HG03139 (cell line): ENCODE measurements around the gene MCF2.
A peak's percentile ranks its signal among the peaks of the same experiment; 100 is the strongest.
"Not testable (repeated sequence)": the region's sequence is repeated elsewhere in the genome, so short reads cannot be mapped to it uniquely, and the experiment has no call there.

ENCODE experiments used
- ATAC-seq: cut with Tn5 transposase; IDR thresholded peaks from one replicate; pipeline ENCODE4 v1.9.1; 2021; ENCODE audit not compliant: unreplicated experiment

Gene MCF2, protein sequence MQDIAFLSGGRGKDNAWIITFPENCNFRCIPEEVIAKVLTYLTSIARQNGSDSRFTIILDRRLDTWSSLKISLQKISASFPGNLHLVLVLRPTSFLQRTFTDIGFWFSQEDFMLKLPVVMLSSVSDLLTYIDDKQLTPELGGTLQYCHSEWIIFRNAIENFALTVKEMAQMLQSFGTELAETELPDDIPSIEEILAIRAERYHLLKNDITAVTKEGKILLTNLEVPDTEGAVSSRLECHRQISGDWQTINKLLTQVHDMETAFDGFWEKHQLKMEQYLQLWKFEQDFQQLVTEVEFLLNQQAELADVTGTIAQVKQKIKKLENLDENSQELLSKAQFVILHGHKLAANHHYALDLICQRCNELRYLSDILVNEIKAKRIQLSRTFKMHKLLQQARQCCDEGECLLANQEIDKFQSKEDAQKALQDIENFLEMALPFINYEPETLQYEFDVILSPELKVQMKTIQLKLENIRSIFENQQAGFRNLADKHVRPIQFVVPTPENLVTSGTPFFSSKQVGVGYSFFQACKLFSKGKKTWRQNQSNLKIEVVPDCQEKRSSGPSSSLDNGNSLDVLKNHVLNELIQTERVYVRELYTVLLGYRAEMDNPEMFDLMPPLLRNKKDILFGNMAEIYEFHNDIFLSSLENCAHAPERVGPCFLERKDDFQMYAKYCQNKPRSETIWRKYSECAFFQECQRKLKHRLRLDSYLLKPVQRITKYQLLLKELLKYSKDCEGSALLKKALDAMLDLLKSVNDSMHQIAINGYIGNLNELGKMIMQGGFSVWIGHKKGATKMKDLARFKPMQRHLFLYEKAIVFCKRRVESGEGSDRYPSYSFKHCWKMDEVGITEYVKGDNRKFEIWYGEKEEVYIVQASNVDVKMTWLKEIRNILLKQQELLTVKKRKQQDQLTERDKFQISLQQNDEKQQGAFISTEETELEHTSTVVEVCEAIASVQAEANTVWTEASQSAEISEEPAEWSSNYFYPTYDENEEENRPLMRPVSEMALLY

DNA sequence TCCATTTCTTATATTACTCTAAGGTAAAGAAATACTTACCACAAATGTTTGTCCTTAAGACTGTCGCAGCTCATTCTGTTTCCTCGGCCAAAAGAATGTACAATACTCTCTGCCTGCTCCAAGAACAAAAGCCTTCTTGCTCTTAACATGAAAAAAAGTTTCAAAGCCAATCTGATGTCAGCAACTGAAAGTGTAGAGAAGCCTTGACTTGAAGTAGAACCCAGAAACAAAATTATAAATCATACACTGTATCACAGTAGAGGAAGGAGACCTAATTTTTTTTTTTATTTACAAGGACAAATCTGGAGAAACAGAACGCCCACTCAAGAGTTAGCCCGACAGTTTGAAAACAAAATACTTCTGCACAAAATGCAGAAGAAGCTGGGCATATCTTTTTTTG is at the start of gene MCF2:
MCF2 (minus strand) TSS at position 101 of the 400 bp plus-strand sequence. CDS start 56,423 bp downstream, outside the sequence.
- no peak for ATAC-seq

DNA sequence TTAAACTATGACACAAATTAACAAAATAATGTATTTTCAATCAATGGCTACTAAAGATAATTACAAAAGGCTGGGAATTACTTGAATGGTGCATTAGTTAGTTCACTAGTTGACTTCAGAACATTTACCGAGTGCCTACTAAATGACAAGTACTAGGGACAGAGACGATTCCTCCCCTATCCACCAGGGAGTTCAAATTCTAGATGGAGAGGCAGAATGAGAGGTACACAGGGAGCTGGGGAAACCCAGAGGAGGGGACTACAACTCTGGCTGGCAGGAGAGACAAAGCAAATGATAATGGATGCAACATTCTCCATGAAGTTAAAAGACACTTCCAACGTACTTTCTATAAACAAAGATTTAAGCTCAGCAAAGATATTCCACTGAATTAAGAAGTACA is 43.1 kb upstream of the MCF2 start:
- ATAC-seq = no peak

DNA sequence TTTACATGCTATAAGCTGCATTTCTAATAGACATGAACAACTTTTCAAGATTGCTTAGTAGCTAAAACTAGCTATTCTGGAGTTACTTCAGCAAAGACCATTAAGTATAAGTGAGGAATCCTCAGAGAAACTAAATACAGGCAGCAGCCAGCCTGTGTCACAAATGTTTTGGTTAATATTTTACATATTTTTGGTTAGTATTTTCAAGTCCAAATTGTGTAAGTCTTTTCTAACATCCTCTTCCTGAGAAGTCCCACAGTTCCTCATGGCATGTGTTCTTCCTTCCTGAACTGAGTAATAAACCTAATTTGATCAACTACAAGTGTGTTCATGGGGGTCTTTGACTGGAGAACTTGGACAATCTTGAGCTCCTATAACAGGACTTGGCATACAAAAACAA is 42.4 kb upstream of the MCF2 start:
- no peak for ATAC-seq

DNA sequence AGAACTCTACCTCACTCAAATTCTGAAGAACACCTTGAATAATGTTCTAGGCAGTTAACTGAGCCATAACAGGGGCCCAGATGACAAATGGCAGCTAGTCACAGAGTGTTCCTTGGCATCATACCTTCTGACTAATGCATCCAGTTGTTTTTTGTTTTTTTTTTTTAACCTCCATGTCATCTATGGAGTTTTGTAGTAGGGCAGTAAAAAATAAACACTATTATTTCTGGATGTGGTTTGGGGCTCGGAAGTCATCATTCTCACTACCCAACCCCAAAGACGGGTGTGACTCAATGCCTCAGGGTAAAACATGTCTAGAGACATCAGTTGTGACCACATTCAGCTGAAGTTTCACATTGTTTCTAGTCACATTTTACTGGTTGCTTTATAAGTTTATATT is 31.2 kb upstream of the MCF2 start:
- ATAC-seq = peak; percentile 88

DNA sequence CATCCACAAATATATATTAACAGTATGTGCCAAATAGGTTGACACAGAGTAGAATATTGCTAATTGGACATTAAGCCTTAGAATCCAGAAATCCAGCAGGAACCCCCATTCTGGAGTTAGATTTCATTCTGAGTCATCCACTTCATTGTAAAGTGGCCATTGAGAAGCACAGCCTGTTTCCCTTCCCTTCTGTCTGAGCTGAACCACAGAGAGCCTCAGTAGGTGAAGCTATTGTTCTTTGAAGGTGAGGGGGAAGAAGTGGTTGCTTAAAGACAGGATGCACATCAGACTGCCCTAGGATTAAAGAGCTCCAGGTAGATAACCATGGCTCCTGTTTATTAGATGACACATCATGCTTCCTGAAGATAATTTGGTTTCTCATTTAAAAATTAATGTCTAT is 30.6 kb upstream of the MCF2 start:
- ATAC-seq = no peak

DNA sequence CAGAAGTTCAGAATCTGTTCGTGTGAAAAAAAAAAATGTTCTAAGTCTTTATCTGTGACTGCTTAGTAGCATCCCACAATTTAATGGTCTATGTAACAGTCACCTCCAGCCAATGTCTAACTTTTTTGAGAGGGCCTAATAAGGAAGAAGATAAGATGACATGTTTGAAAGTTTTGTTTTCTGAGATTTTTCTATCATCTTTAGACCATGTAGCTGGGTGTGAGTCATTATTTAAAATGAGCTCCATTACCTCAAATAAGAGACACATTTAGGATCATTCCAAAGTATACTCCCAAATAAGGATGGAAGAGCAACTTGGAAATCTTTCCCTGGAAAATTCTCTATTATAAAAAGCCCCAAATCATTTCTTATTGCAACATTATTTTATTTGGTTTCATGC is 28.2 kb upstream of the MCF2 start:
- ATAC-seq = no peak

DNA sequence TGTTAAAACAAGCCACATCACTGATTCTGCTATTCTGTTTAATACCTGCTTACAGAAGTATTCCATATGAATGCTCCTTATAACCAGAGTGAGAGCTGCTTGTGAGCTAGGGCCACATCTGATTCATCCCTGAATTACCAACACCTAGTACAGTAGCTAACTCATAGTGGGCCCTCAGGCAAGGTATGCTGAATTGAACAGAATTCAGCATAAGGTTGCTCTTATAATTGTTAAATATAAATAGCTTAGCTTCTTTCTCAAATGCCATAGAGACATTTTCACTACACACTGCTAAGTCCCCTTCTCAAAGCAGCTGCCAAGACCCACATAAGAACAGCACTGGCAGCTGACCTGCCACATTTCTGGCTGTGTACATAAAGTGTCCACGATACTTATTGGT is 27.0 kb upstream of the MCF2 start:
- ATAC-seq = no peak

DNA sequence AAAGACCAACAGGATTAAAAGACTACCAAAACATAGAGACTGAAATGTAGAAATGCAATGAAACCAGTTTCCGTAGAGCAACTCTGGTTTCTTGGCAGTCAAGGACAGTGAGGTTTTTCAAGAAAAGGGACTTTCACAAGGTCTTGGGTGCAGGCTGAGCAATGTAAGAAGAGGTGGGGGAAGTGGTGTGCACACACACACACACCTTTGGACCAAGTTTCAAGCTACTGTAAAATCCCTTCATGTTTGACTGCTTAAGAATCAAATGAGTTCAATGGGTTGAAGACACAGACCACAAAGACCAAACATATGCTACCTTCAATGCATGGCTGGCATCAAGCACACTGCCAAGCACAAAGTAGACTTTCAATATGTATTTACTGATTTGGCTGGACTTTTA is 17.8 kb upstream of the MCF2 start:
- ATAC-seq = peak; percentile 78

DNA sequence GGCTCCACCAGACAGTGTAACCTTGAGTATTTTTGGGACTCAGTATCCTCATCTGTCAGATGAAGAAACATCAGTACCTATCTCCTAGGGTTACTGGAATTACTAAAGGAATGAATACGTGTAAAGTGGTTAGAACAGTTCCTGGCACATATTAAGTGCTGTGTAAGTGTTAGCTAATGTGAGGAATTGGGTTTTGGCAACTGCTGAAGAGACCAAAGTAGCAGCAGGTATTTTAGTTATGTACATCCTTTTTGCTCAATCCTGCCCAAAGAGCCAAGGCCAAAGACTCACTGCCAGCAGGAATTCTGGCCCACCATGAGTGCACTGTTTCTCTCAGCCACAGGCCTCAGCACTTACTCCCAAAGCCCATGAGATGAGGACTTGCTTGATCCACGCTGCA is 16.7 kb upstream of the MCF2 start:
- ATAC-seq = no peak

DNA sequence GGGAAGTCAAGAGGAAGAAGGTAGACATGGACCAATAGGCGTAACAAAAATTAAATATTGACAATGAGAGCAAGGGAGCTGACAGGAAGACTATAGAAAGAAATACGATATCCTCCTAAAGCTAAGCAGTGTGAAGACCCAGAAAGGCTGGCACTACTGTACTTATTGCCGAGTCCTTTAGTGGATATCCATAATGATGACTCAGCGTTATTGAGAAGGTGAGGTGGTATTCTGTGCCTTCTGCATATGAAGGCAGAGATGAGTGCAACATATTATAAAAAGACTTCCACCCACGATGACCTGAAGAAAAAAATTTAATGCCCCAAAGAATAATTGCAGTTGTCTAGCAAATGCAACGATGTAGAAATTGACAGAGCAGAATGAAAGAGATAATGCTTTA is 13.0 kb upstream of the MCF2 start:
- no peak for ATAC-seq

DNA sequence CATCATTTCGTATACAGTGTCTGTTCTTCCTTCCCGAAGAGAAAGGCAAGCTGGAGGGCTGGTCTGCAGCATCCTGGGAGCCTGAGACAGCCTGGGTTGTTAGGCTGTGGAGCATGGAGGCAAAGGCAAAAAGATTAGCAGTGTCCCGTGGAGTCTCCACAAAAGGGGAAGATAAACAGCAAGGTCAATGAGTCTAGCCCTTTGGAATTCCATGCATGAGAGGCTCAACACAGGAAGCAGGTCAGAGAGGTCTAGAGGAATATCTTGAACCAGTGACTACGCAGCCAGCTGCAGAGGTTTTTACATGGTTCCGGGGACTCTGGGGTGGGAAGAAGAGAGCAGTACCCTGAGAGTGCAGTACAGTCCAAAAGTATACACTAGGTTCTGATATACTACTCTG is 12.2 kb upstream of the MCF2 start:
- ATAC-seq = no peak

DNA sequence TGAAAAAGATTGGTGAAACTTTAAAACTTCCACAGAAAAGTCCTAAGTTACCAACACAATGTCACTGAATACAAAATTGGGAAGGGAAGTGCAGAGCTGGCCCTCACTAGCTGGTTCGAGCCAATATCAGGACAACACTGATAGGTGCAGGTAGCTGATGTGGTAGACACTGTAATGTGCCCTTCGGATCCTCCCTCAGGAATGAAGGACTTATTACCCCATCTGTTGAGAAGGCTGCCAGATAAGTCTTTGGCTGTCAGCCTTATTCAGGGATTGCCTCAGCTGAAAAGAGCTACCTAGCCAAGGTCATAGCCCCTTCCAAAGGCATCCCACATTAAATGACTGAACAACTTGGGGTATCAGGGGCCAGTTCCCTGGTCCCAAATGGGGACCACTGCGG is 5.3 kb downstream of the MCF2 start:
- no peak for ATAC-seq

DNA sequence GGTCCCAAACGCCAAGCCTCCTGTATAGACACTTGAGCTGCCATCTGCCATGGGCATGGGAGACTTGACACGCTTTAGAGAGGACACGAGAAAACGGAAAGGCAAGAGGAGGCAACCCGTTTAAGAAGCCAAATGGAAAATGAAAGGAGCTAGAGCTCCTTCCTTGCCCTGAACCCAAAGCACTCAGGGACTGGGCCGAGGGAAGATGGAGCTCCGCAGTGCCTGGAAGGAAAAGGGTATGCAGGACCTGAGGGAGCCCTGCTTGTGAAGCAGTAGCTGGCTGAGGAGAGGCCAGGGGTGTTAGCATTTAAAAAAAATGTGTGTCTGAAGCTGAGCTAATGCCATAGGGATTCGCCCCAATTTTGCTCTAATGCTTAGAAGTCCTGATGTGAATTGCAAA is 15.1 kb downstream of the MCF2 start:
- no peak for ATAC-seq

DNA sequence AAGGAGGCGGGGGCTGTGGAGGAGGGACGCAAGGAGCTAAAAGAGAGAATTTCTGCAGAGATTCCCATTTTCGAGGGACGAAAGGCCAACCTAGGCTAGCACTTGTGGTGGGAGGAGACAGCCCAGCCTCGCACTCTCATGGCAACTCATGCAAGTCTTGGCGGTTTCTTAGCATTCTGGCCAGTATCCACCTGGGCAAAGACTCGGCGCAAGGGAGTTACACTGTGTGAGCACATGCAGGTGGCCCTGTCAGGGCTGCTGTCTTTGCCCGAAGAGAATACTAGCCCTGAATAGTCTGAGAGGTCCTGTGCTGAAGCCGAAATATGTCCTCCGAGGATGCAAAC is 15.5 kb downstream of the MCF2 start:
- ATAC-seq = no peak

DNA sequence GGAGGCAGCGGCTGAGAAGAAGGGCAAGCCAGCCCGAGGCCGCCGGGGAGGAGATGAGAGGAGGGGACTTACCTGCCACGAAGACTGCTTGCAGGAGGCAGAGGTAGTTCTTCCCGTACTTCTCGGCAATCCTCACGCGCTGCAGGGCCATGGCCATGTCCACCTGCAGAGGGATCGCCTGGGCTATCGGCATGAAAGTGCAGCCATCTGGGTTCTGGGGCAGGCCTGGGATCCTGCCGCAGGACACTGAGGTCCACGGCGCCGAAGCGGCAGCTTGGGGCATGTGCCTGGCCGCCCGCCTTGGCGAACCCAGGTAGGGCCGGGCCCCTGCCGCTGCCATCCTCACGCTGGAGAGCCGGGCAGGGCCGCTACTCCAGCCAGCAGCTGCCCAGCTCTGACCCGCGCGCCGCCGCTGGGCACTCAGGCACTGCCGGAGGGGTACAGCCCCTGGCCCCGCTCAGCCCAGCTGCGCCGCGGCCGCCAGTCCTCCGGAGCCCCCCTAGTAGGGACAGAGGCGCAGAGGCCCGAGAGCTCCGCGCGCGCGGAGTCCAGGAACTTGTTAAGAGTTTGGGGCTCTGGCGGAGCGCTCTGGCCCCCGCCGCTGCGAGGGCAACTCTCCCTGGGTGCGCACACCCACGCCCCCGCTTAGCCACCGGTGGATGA is 16.0 kb downstream of the MCF2 start:
- ATAC-seq = no peak

DNA sequence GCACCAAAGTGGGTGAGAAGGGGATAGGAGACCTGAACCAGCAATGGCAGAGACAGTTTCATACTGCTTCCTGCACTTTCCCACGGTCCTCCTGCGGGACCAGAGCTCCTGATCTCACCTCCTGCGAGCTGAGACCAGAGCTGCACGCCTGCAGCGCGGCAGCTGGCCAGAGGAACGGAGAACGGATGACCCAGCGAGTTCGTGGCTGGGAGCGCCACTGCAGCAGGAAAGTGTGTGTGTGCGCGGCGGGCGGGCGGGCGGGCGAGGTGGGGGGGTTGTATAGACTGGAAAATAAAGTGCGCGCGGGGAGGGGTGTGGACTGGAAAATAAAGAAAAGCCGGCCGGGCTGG is 16.5 kb downstream of the MCF2 start:
- ATAC-seq = no peak

DNA sequence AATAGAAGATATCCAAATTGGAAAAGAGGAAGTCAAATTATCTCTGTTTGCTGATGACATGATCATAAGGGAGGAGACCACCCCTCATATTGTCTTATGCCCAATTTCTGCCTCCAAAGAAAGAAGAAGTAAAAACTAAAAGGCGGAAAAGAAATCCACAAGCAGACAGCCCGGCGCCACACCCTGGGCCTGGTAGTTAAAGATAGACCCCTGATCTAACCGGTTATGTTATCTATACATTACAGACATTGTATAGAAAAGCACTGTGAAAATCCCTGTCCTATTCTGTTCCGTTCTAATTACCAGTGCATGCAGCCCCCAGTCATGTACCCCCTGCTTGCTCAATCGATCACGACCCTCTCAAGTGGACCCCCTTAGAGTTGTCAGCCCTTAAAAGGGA is 22.8 kb downstream of the MCF2 start:
- ATAC-seq = not testable (repeated sequence)

DNA sequence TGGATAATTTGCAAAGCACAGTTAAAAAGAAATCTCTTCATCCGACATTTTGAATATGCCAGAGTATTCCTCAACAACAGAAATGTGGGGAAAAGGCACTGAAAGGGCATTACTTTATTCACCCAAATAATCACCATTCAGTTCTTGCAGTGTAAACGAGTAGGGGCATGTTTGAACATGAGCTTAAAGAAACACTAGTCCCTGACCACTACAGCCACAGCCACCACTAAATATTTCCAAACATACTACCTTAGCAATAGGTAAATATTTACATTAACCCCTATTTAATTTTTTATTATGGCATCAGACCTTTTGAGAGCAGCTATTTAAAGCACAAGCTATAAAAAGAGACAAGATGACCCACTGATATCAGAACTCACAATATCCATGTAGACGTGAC is 27.6 kb downstream of the MCF2 start:
- ATAC-seq = no peak

DNA sequence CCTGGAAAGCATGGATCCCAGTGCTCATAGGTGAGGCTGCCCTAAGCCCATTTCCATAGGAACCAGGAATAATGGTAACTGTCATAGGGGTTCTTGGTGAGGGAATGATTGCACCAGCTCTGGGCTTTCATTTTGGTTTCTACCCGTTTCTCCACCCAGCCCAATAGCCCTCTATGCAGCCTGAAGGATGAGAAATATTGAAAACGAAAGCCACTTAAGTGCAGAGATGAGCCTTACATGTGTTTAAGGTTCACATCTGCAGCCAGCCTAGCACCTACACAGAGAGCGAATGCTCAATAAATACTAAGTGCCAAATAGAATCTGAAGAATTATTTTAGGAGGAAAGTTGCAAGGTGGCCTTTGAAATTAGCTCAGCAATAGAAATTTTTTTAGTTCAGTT is 60.4 kb downstream of the MCF2 start:
- no peak for ATAC-seq

DNA sequence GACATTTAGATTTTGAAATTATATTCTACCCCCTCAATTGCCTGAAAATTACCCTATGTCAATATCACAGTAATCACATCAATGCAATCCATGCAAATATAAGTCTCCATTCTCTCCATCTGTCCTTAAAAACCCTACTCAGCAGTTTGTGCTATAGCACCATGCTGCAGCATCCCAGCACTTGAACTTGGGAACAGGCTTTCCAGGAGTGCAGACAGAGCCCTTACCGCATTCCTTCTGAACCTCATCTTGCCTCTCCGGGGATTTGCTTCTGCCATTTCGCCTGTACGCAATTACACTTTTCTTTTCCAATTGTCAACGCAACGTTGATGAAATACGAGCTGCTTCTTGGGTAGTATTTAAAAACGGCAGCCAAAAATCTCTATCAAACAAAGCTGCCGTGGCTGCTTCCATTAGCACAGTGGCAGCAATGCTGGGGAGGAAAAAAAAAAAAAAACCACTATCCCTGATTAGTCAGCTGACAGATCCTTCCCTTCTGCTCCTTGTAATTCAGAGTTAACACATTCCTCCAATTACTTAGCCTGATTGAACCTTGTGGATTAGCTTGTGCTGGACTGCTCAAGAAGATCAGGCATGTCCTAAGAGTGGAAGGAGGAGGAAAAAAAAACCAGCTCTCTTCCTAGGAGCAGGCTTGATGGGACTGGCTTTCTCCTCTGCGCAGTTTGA is 65.6 kb downstream of the MCF2 start:
- no peak for ATAC-seq

DNA sequence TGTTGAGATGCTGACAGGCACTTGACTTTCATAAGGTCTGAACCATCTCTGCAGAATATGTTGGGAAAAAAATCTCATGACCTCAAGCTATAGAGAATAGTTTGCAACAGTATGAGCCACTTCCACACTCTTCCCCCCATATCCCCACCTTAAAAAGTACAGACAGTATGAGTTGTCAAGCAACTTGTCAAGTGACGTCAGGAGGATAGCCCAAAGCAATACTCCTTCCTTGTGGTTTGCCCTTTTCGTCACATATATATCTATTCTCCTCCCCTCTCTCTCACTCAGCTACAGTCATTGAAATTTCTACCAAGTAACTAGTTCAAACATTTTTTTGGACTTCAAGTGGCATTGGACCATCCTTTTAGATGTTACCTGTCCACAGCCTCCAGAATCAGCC is 67.7 kb downstream of the MCF2 start:
- ATAC-seq = no peak
